ENCODE measurements around the gene NTM. TPM values are rescaled to one million over a fixed set of nuclear protein-coding genes. Genes with fewer than 3 reads are reported as not detected.

The NTM gene
- polyA plus RNA-seq, 1 donor from 2014 or later: 39.4 TPM

- Histone ChIP-seq H4K20me1 (ENCODE audit: insufficient read depth) (no peaks in the 10 kb centered on the region), H2AFZ (ENCODE audit: low read depth, low read length) (no peak overlapping the region), H3K9ac (ENCODE audit: low read length) (no peak overlapping the region), H3K36me3 (ENCODE audit: insufficient read depth, low read length) (no peaks in the 10 kb centered on the region), H3K4me3 (ENCODE audit: low read length) (no peak overlapping the region), H3F3A (ENCODE audit: insufficient read depth, low read length, poor library complexity, severe bottlenecking) (no peaks in the 10 kb centered on the region), H3K4me2 (ENCODE audit: low read length) (no peak overlapping the region), H3K9me2 (ENCODE audit: insufficient read depth, low read length) (no peaks in the 10 kb centered on the region), H3K9me3 (ENCODE audit: low read length) (no peaks in the 10 kb centered on the region), H3K27me3 (ENCODE audit: insufficient read depth, low read depth, low read length) (no peaks in the 10 kb centered on the region), H3K27ac (ENCODE audit: low read length) (no peak overlapping the region), H3K79me2 (replicated peaks; ENCODE audit: insufficient read depth, low read length) (no peaks in the 10 kb centered on the region)
- TF ChIP-seq EP300 (conservative IDR thresholded peaks at IDR 0.05; ENCODE audit: poor library complexity, severe bottlenecking) (no peak), TAF1 (IDR thresholded peaks at IDR 0.05; ENCODE audit: low read depth) (no peak), MXI1 (conservative IDR thresholded peaks at IDR 0.05; ENCODE audit: poor library complexity, severe bottlenecking) (no peak), POLR2AphosphoS5 (IDR thresholded peaks at IDR 0.05) (no peak), RAD21 (conservative IDR thresholded peaks at IDR 0.05) (no peak), SMC3 (conservative IDR thresholded peaks at IDR 0.05; ENCODE audit: poor library complexity) (no peak), REST (IDR thresholded peaks at IDR 0.05; ENCODE audit: borderline replicate concordance) (no peak), EZH2 (IDR thresholded peaks at IDR 0.05; ENCODE audit: borderline replicate concordance, insufficient read depth, low read length, poor library complexity, severe bottlenecking) (no peak), CTCF (IDR thresholded peaks at IDR 0.05; ENCODE audit: poor library complexity, severe bottlenecking) (no peak)
Measured at GRCh38 chr11:131446590-131447275, 76.3 kb downstream of the NTM start.

GRCh38 chr11:131447277-131447815 is 76.9 kb downstream of the NTM start:
- Histone ChIP-seq H3K9ac (ENCODE audit: low read length) (no peak overlapping the region), H3K4me2 (ENCODE audit: low read length) (no peak overlapping the region), H3F3A (ENCODE audit: insufficient read depth, low read length, poor library complexity, severe bottlenecking) (no peaks in the 10 kb centered on the region), H2AFZ (ENCODE audit: low read depth, low read length) (no peak overlapping the region), H3K4me3 (ENCODE audit: low read length) (no peak overlapping the region), H3K79me2 (replicated peaks; ENCODE audit: insufficient read depth, low read length) (no peaks in the 10 kb centered on the region), H3K9me3 (ENCODE audit: low read length) (no peaks in the 10 kb centered on the region), H3K36me3 (ENCODE audit: insufficient read depth, low read length) (no peaks in the 10 kb centered on the region), H4K20me1 (ENCODE audit: insufficient read depth) (no peaks in the 10 kb centered on the region), H3K27me3 (ENCODE audit: insufficient read depth, low read depth, low read length) (no peaks in the 10 kb centered on the region), H3K27ac (ENCODE audit: low read length) (no peak overlapping the region), H3K9me2 (ENCODE audit: insufficient read depth, low read length) (no peaks in the 10 kb centered on the region)
- no peak for TF ChIP-seq RAD21 (conservative IDR thresholded peaks at IDR 0.05)
- TF ChIP-seq MXI1 (conservative IDR thresholded peaks at IDR 0.05; ENCODE audit: poor library complexity, severe bottlenecking): no peak

Data from neural cell (in vitro differentiated cells).